Vagina (tissue), 2 donors: ENCODE results near the gene NCAPD2. TPM values are rescaled to one million over a fixed set of nuclear protein-coding genes. Genes with fewer than 3 reads are reported as not detected.
A peak's percentile ranks its signal among the peaks of the same experiment; 100 is the strongest.

ENCODE experiments used
- DNase-seq, 2 donors: peaks; one replicate each; pipeline ENCODE4 v3.0.0-alpha.2; 2017; ENCODE audit errors: extremely low spot score in 2 of 2
- H3K27ac ChIP-seq: fragments of 200-600 bp; sonication (generic); one replicate; pipeline ENCODE4 v1.5.1; 2019
- H3K27me3 ChIP-seq: fragments of 200-600 bp; sonication (generic); one replicate; pipeline ENCODE4 v1.5.1; 2019
- H3K36me3 ChIP-seq, 2 donors: fragments of 200-600 bp; sonication (generic); one replicate each; pipeline ENCODE4 v1.5.1; 2017 to 2019
- H3K4me1 ChIP-seq: fragments of 200-600 bp; sonication (generic); one replicate; pipeline ENCODE4 v1.5.1; 2019
- H3K4me3 ChIP-seq, 2 donors: fragments of 200-600 bp; sonication (generic); 1 replicate in 1 of 2; 2 replicates in 1 of 2; pipeline ENCODE4 v1.5.1; 2016 to 2019
- H3K9me3 ChIP-seq: fragments of 200-600 bp; sonication (generic); one replicate; pipeline ENCODE4 v1.5.1; 2019
- CTCF ChIP-seq, 3 experiments: fragments of 450-650 bp in 2 of 3; fragments of 200-600 bp in 1 of 3; sonication (generic) in 1 of 3; IDR thresholded peaks; one replicate each; pipeline ENCODE4 v1.5.1; 2017 to 2019; ENCODE audit warnings: antibody characterized with exemption in 3 of 3, mild to moderate bottlenecking in 2 of 3, moderate library complexity in 2 of 3
- POLR2A ChIP-seq, 2 donors: fragments of 450-650 bp; IDR thresholded peaks; one replicate each; pipeline ENCODE4 v1.6.1; 2017; ENCODE audit warnings: antibody characterized with exemption in 2 of 2, mild to moderate bottlenecking in 2 of 2, moderate library complexity in 2 of 2
- POLR2AphosphoS5 ChIP-seq, 2 donors: sonication (generic); formaldehyde crosslinking; IDR thresholded peaks; one replicate each; pipeline ENCODE4 v1.9.0; 2017; ENCODE audit warnings: antibody characterized with exemption in 2 of 2, mild to moderate bottlenecking in 2 of 2, low read depth in 1 of 2; ENCODE audit not compliant: insufficient read depth in 1 of 2
- intact Hi-C: fragments of 100-400 bp; cut with DNase I; formaldehyde crosslinking; loops from one replicate; pipeline ENCODE4 v1.15.1; 2023
- total RNA-seq: library from RNA; depleted of rRNA; stranded (reverse); fragments of >200 nt; gene quantifications from one replicate; pipeline ENCODE4 v1.2.3, GENCODE V29; 2016

Gene NCAPD2
- total RNA-seq, 1 donor from 2014 or later: 25.5 TPM

DNA sequence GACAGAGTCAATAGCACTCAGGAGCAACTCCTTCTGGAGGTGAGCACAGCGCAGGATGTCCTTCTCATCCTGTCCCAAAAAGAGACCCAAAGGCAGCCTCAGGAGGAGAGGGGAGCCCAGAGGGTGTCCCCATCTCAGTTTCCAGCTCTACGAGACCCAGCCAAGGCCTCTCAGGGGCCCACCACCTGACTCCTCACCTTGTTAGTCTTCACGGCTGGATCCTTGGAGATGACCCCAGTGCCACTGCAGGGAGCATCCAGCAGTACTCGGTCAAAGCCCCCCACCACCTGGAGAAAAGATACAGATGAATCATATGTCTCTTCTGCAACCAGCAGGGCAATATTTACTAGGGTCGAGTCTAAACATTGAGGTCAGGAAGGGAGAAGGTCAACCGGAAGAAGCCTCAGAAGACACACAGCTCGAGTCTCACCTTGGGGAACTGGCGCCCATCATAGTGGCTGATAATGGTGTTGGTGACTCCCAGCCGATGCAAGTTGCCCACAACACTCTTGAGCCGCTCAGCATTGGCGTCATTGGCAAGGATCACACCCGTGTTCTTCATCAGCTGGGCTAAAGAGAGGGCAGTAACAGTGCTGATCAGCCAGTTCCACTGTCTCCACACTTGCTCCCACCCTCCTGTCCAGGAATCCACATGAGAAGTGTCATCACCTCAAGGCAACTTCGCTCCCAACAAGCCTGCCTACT, 66.8 kb downstream of the NCAPD2 start:
- DNase-seq: no peak
- peaks cover 0 to 69% of the 10 kb centered on the region in 2 donors for H3K36me3 ChIP-seq
- H3K4me3 ChIP-seq: no peak overlapping the region
- H3K27me3 ChIP-seq: no peaks in the 10 kb centered on the region
- no peaks in the 10 kb centered on the region for H3K9me3 ChIP-seq
- peaks cover 6% of the 10 kb centered on the region for H3K4me1 ChIP-seq
- intact Hi-C loops: no loop called here
- H3K27ac ChIP-seq: no peak overlapping the region
- TF ChIP-seq POLR2A (IDR thresholded peaks at IDR 0.05): no peak
- TF ChIP-seq CTCF (IDR thresholded peaks at IDR 0.05): no peak
- TF ChIP-seq POLR2AphosphoS5 (IDR thresholded peaks at IDR 0.05; ENCODE audit: insufficient read depth in 1 of 2, low read depth in 1 of 2): no peak

DNA sequence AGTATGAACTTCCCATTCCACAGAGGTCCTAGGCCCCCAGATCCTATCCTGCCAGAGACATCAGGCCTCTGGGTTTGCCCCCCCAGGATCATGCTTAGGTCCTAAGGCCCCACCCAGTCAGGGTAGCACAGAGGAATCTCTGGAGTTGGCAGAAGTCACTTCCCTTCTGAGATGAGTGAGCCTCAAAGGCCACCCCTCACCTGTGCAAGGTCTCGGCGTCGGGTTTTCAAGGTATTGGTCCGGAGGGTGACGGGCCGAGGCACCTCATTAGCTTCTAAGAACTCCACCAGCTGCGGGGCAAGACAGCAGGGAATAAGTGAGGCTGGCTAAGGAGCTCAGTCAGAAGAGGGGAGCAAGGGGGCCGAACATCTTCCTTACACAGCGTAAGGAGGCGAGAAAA, 69.0 kb downstream of the NCAPD2 start:
- intact Hi-C loops: no loop called here
- DNase-seq: no peak
- no peak overlapping the region for H3K27ac ChIP-seq
- H3K4me3 ChIP-seq: no peak overlapping the region
- peaks cover 10% of the 10 kb centered on the region for H3K4me1 ChIP-seq
- no peaks in the 10 kb centered on the region for H3K9me3 ChIP-seq
- peaks cover 0 to 67% of the 10 kb centered on the region in 2 donors for H3K36me3 ChIP-seq
- TF ChIP-seq POLR2AphosphoS5 (IDR thresholded peaks at IDR 0.05; ENCODE audit: insufficient read depth in 1 of 2, low read depth in 1 of 2): no peak
- TF ChIP-seq POLR2A (IDR thresholded peaks at IDR 0.05): no peak
- no peak for TF ChIP-seq CTCF (IDR thresholded peaks at IDR 0.05)
- no peaks in the 10 kb centered on the region for H3K27me3 ChIP-seq

- TF ChIP-seq POLR2A (IDR thresholded peaks at IDR 0.05) (no peak), CTCF (IDR thresholded peaks at IDR 0.05) (peak in 2 of 3 experiments; percentile 22 to 37), POLR2AphosphoS5 (IDR thresholded peaks at IDR 0.05; ENCODE audit: insufficient read depth in 1 of 2, low read depth in 1 of 2) (no peak)
- Histone ChIP-seq H3K9me3 (no peaks in the 10 kb centered on the region), H3K4me3 (no peak overlapping the region), H3K36me3 (peaks cover 0 to 67% of the 10 kb centered on the region in 2 donors), H3K27me3 (no peaks in the 10 kb centered on the region), H3K4me1 (peaks cover 10% of the 10 kb centered on the region), H3K27ac (no peak overlapping the region)
- DNase-seq: no peak
- intact Hi-C loops: no loop called here
Observed at GRCh38 chr12:6563448-6564050, 69.6 kb downstream of the NCAPD2 start.

DNA sequence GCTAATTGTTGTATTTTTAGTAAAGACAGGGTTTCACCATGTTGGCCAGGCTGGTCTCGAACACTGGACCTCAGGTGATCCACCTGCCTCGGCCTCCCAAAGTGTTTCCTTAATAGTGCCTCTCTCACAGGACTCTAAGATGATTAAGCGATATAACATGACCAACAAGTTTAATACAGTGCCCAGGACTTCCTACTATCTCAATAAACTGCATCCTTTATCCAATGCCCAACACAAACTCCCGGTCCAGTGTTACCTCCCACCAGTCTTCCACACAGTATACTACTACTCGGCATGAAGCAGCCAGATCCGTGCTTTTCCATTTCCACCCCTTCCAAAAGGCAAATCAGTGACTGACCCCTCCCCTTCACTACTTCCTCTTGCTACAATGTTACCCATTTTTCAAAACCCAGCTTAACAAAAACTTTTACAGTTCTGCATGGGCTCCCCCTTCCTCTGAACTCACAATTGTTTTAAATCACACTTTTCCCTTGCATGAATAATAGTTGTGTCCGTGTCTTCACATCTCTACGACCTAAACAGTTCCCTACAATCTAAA, 73.3 kb downstream of the NCAPD2 start:
- Histone ChIP-seq H3K27ac (peak overlapping the region; percentile 86), H3K27me3 (no peaks in the 10 kb centered on the region), H3K36me3 (peaks cover 3 to 62% of the 10 kb centered on the region in 2 donors), H3K4me1 (peaks cover 10% of the 10 kb centered on the region), H3K9me3 (no peaks in the 10 kb centered on the region), H3K4me3 (peak overlapping the region; percentile 75 to 94)
- TF ChIP-seq POLR2A (IDR thresholded peaks at IDR 0.05): no peak
- TF ChIP-seq POLR2AphosphoS5 (IDR thresholded peaks at IDR 0.05; ENCODE audit: insufficient read depth in 1 of 2, low read depth in 1 of 2): no peak
- no peak for TF ChIP-seq CTCF (IDR thresholded peaks at IDR 0.05)
- DNase-seq: no peak
- intact Hi-C loops: no loop called here

DNA sequence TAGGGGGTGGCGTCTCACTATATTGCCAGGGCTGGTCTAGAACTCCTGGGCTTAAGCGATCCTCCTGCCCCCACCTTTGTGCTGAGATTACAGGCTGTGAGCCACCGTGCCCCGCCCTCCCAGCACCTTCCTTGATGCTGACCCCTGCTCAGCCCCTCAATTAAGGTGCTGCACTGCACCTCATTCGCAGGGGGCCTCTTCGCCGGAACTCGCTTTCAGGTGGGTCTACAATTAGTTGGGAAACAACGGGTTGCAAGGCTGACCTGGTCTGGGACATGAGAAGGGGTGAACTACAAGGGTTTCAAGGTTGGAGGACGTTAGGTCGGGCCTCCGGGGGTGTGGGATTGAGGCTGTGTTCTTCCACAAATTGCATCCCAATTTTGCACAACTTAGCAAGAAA, 75.4 kb downstream of the NCAPD2 start:
- peaks cover 10% of the 10 kb centered on the region for H3K4me1 ChIP-seq
- H3K4me3 ChIP-seq: no peak overlapping the region
- no peaks in the 10 kb centered on the region for H3K9me3 ChIP-seq
- no peak for TF ChIP-seq CTCF (IDR thresholded peaks at IDR 0.05)
- TF ChIP-seq POLR2AphosphoS5 (IDR thresholded peaks at IDR 0.05; ENCODE audit: insufficient read depth in 1 of 2, low read depth in 1 of 2): no peak
- TF ChIP-seq POLR2A (IDR thresholded peaks at IDR 0.05): no peak
- no peak for DNase-seq
- peaks cover 3 to 65% of the 10 kb centered on the region in 2 donors for H3K36me3 ChIP-seq
- intact Hi-C loops: no loop called here
- no peaks in the 10 kb centered on the region for H3K27me3 ChIP-seq
- no peak overlapping the region for H3K27ac ChIP-seq
